Measurements from ENCODE around the gene ATP7A. TPM values are rescaled to one million over a fixed set of nuclear protein-coding genes. Genes with fewer than 3 reads are reported as not detected.

Gene ATP7A
- total RNA-seq, 2 experiments from 2014 or later = 4.7 to 7.2 TPM

DNA sequence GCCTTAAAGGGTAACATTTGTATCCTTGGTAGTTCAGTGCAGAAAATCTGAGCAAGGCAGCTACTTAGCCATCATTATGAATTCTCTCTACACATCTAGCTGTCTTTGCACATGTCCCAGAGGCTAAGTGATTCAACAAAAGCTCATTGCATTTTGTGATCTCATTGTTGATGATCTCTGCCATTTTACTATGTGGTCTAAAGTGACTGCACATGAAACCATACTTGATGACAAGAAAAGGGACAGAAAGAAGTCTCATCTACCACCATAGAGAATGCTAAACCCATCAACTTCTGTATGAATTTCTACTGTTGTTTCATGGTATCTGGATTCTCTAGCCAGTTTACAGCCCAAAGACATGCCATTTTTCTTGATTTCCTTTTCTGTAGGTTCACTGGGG is 187.6 kb downstream of the ATP7A start:
- no TSS peak for BruUV-seq (replicated peaks)
- no peak overlapping the region for H2AFZ ChIP-seq (ENCODE audit: low read length)
- TF ChIP-seq CTCF (conservative IDR thresholded peaks at IDR 0.05; ENCODE audit: low read length) (no peak), EZH2phosphoT487 (IDR thresholded peaks at IDR 0.05; ENCODE audit: borderline replicate concordance, low read depth, low read length) (no peak)
- H3K4me1 ChIP-seq (ENCODE audit: insufficient read depth, low read length, poor library complexity, severe bottlenecking) = peaks cover 9% of the 10 kb centered on the region
- no peaks in the 10 kb centered on the region for H3K79me2 ChIP-seq (ENCODE audit: insufficient read depth, low read depth, low read length)
- H3K9me2 ChIP-seq (ENCODE audit: insufficient read depth, low read length) = no peaks in the 10 kb centered on the region
- POLR2A ChIA-PET = no interaction called here
- no peaks in the 10 kb centered on the region for H3K36me3 ChIP-seq (ENCODE audit: insufficient read depth, low read length)
- 0 out of 2 replicates have a peak, but pooled peaks cover 3% of the 10 kb centered on the region for H3K9me3 ChIP-seq (ENCODE audit: low read length)
- no peak overlapping the region for H3K4me3 ChIP-seq (ENCODE audit: low read depth, low read length, poor library complexity, severe bottlenecking)
- intact Hi-C loops (cut with micrococcal nuclease; ENCODE audit: unreplicated experiment) = no loop called here
- H3K4me2 ChIP-seq (ENCODE audit: low read length) = no peak overlapping the region
- H4K20me1 ChIP-seq (ENCODE audit: insufficient read depth, low read length) = no peaks in the 10 kb centered on the region
- CTCF ChIA-PET (ENCODE audit: unreplicated experiment) = no interaction called here
- no peak for DNase-seq (ENCODE audit: low spot score)
- no peak overlapping the region for H3K27ac ChIP-seq (ENCODE audit: low read depth, low read length, poor library complexity, severe bottlenecking)

Small RNA genes lying within 50 kb of the gene (small RNA-seq; reads per million reads assigned to genes)
- not detected for gene RN7SL460P

Other genes with a start within 250 kb of the ATP7A start
- 48.2 and 73.6 TPM in 2 replicates for gene ATRX, start 124.5 kb upstream of the ATP7A start, total RNA-seq (2014; rRNA removed; shearing (Covaris generic))
- gene ATRX, start 124.5 kb upstream of the ATP7A start, total RNA-seq (2022) = 65.0 and 66.3 TPM in 2 replicates
- 25.3 and 49.2 TPM in 2 replicates for gene MAGT1, start 15.3 kb upstream of the ATP7A start, total RNA-seq (2014; rRNA removed; shearing (Covaris generic))
- gene MAGT1, start 15.3 kb upstream of the ATP7A start, total RNA-seq (2022) = 30.2 and 38.7 TPM in 2 replicates
- gene COX7B, start 11.2 kb upstream of the ATP7A start, total RNA-seq (2014; rRNA removed; shearing (Covaris generic)) = 189 and 199 TPM in 2 replicates
- gene COX7B, start 11.2 kb upstream of the ATP7A start, total RNA-seq (2022) = 256 and 268 TPM in 2 replicates
- gene PGAM4, start 58.9 kb downstream of the ATP7A start, total RNA-seq (2014; rRNA removed; shearing (Covaris generic)) = 0.31 TPM in 1 of 2 replicates, not detected in the other
- 0.53 TPM in 1 of 2 replicates, not detected in the other for gene PGAM4, start 58.9 kb downstream of the ATP7A start, total RNA-seq (2022)
- gene PGK1, start 193.6 kb downstream of the ATP7A start, total RNA-seq (2014; rRNA removed; shearing (Covaris generic)) = 164 and 179 TPM in 2 replicates
- 293 and 433 TPM in 2 replicates for gene PGK1, start 193.6 kb downstream of the ATP7A start, total RNA-seq (2022)
- 2.0 and 2.4 TPM in 2 replicates for gene TAF9B, start 229.0 kb downstream of the ATP7A start, total RNA-seq (2014; rRNA removed; shearing (Covaris generic))
- 0.92 and 0.93 TPM in 2 replicates for gene TAF9B, start 229.0 kb downstream of the ATP7A start, total RNA-seq (2022)